Nephron (organoid): ENCODE data around the gene EPHA3.

Experiments used
- H3K27ac Mint-ChIP-seq, 3 experiments: 2 replicates each; pipeline ENCODE4 v1.8.0; 2020; ENCODE audit warnings: mixed read lengths in 3 of 3, mild to moderate bottlenecking in 2 of 3, moderate library complexity in 1 of 3
- H3K27me3 Mint-ChIP-seq: 2 replicates; pipeline ENCODE4 v1.8.0; 2021; ENCODE audit warnings: low read depth, mild to moderate bottlenecking, moderate library complexity, mixed read lengths
- H3K36me3 Mint-ChIP-seq: 2 replicates; pipeline ENCODE4 v1.8.0; 2020; ENCODE audit warnings: low read depth, mixed read lengths
- H3K4me1 Mint-ChIP-seq: 2 replicates; pipeline ENCODE4 v1.8.0; 2020; ENCODE audit warnings: mixed read lengths
- H3K4me3 Mint-ChIP-seq, 3 experiments: 2 replicates each; pipeline ENCODE4 v1.8.0; 2020; ENCODE audit warnings: mild to moderate bottlenecking in 3 of 3, mixed read lengths in 3 of 3, moderate library complexity in 2 of 3
- H3K9me3 Mint-ChIP-seq: 2 replicates; pipeline ENCODE4 v1.8.0; 2020; ENCODE audit warnings: mixed read lengths
- TF ChIP-seq, protein P1 (sequence below), 3 experiments: fragments of 200-600 bp; sonication (generic); IDR thresholded peaks; one replicate each; pipeline ENCODE4 v1.5.0; 2021; ENCODE audit warnings: antibody characterized with exemption in 3 of 3; ENCODE audit not compliant: unreplicated experiment in 3 of 3

EPHA3 gene

DNA sequence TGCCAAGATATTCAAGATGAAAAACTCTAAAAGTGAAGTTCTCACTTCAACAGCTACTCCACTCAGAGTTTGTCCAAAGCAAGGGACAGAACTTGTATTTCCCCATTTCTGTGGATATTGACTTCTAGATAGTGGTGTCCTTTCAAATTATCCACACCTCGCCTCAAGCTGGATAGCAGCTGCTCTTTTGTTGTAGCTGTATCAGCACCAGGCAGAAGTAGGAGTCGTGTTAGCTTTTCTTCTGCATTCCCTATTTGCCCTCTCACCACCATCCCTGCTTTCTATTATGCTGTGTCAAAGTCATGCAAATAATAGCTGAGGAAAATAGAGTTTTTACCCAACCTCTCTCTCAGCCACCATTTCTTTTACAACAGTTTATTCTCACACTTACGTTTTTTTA lies 303.8 kb downstream of the EPHA3 start:
- H3K27me3 Mint-ChIP-seq: no peaks in the 10 kb centered on the region

DNA sequence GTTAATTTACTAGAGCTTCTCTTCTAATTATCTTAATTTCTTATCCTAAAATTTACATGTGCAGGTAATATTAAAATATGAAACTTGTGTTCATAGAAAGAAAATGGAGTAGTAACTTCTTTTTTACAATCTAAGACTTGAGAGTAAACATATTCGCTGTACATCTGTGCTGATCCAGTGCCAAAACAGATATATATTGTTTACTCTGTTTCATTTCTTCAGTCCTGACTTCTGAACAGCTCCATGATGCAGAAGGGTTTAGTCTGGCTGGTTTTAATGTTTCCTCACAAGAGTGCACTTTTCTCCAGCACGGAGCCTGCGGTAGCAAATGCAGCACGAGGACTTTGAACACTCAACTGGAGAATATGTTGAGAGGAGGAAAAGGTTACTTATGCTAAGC lies 306.8 kb downstream of the EPHA3 start:
- no peaks in the 10 kb centered on the region for H3K27me3 Mint-ChIP-seq
- H3K4me1 Mint-ChIP-seq: peaks cover 11% of the 10 kb centered on the region
- no peak overlapping the region for H3K4me3 Mint-ChIP-seq
- peaks cover 8% of the 10 kb centered on the region for H3K36me3 Mint-ChIP-seq
- no peak overlapping the region for H3K27ac Mint-ChIP-seq
- H3K9me3 Mint-ChIP-seq: no peaks in the 10 kb centered on the region
- TF ChIP-seq, protein P1, sequence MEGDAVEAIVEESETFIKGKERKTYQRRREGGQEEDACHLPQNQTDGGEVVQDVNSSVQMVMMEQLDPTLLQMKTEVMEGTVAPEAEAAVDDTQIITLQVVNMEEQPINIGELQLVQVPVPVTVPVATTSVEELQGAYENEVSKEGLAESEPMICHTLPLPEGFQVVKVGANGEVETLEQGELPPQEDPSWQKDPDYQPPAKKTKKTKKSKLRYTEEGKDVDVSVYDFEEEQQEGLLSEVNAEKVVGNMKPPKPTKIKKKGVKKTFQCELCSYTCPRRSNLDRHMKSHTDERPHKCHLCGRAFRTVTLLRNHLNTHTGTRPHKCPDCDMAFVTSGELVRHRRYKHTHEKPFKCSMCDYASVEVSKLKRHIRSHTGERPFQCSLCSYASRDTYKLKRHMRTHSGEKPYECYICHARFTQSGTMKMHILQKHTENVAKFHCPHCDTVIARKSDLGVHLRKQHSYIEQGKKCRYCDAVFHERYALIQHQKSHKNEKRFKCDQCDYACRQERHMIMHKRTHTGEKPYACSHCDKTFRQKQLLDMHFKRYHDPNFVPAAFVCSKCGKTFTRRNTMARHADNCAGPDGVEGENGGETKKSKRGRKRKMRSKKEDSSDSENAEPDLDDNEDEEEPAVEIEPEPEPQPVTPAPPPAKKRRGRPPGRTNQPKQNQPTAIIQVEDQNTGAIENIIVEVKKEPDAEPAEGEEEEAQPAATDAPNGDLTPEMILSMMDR (IDR thresholded peaks at IDR 0.05; ENCODE audit: unreplicated experiment in 3 of 3): no peak

More for the DNA sequence above, 303.8 kb downstream of the EPHA3 start:
- H3K9me3 Mint-ChIP-seq: no peaks in the 10 kb centered on the region
- peaks cover 18% of the 10 kb centered on the region for H3K4me1 Mint-ChIP-seq
- peaks cover 5% of the 10 kb centered on the region for H3K36me3 Mint-ChIP-seq
- TF ChIP-seq, protein P1 (IDR thresholded peaks at IDR 0.05; ENCODE audit: unreplicated experiment in 3 of 3): no peak
- H3K4me3 Mint-ChIP-seq: no peak overlapping the region
- H3K27ac Mint-ChIP-seq: no peak overlapping the region

DNA sequence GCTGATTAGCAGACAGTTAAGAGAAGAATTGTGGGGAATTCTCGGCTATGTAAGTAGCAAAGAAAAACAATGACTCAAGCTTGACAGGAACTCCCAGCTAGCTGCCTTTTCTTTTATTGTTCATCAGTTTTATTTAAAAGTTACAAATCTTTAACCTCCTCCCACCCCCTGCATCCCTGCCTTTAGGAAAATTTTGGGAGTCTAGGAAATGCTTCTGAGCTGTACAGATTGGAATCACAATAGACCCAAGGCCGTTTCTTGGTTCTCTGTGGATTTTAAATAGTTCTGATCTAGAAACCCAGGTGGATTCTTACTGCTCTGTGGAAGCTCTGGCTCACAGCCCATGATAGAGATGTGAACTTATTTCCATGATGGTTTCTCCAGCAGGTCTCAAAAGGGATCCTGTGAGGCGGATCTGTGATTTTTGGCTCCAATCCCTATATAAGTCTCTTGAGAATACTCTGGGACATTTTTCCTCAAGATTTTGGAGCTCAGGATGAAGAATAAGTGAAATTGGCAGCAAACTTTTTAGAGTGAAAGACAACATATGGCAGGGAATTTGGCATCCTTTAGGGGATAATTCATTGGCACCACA lies 312.3 kb downstream of the EPHA3 start:
- H3K4me1 Mint-ChIP-seq: no peaks in the 10 kb centered on the region
- H3K9me3 Mint-ChIP-seq: no peaks in the 10 kb centered on the region
- H3K36me3 Mint-ChIP-seq: peaks cover 17% of the 10 kb centered on the region
- TF ChIP-seq, protein P1 (IDR thresholded peaks at IDR 0.05; ENCODE audit: unreplicated experiment in 3 of 3): no peak
- H3K4me3 Mint-ChIP-seq: no peak overlapping the region
- no peak overlapping the region for H3K27ac Mint-ChIP-seq
- H3K27me3 Mint-ChIP-seq: no peaks in the 10 kb centered on the region

DNA sequence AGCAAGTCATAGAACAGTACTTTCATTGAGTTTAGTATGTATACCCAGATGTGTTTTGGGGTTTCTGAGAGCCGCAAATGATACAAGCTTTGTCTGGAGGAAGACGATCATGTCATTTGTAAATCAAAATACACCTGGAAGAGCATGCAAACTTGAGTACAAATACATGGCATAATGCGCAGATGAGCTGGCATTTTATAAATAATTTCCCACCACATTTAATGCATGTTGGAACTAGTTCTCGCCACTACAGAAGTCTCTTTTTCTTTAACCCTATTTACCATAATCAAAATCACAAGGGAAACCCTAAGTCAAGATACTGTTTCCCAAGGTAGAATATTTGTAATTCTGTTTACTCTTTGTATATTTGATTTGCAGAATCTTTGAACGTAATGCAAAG lies 318.6 kb downstream of the EPHA3 start:
- no peak overlapping the region for H3K27ac Mint-ChIP-seq
- no peaks in the 10 kb centered on the region for H3K27me3 Mint-ChIP-seq
- no peaks in the 10 kb centered on the region for H3K4me1 Mint-ChIP-seq
- no peaks in the 10 kb centered on the region for H3K9me3 Mint-ChIP-seq
- no peak overlapping the region for H3K4me3 Mint-ChIP-seq
- peaks cover 5% of the 10 kb centered on the region for H3K36me3 Mint-ChIP-seq
- TF ChIP-seq, protein P1 (IDR thresholded peaks at IDR 0.05; ENCODE audit: unreplicated experiment in 3 of 3): no peak

DNA sequence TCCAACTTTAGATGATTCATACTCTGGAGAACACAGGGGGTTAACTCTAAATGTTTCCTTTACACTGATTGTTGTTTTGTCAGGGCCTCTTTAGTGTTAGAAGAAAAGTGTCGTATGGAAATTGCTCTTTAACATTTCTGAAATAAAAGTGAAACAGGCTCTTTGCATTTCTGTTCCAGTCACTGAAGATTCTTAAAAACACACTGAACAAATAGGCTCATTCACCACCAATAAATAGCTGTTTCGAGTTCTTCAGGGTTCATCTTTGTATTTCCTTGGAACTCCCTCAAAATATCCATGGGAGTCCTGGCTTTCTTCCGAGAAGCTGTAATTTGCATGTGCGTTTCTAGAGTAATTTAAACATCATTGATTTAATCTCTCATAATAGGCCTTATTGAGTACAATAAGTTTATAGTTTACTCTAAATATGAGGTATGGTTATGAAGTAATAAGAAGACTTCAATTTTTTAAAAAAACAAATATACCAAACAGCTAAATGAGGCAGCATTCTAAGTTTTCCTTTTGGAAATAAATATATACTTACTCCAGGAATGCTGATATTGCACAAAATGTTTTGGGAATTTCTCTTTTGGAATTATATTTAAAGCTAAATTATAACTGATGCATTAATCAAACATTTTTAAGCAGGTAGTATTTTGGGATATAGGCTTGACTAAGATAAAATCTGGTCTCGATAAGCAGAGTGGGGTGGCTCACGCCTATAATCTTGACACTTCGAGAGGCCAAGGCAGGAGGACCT lies 327.4 kb downstream of the EPHA3 start:
- TF ChIP-seq, protein P1 (IDR thresholded peaks at IDR 0.05; ENCODE audit: unreplicated experiment in 3 of 3): no peak
- Mint-ChIP-seq H3K4me1 (peaks cover 9% of the 10 kb centered on the region), H3K27ac (peak overlapping the region in 2 of 3 experiments; percentile 70 to 84), H3K27me3 (no peaks in the 10 kb centered on the region), H3K4me3 (peak overlapping the region in 2 of 3 experiments; percentile 15 to 45), H3K9me3 (no peaks in the 10 kb centered on the region), H3K36me3 (peaks cover 5% of the 10 kb centered on the region)
